IPS-NIHi11 (cell line): ENCODE measurements around the gene RHOXF1.
"Not testable (repeated sequence)": the region's sequence is repeated elsewhere in the genome, so short reads cannot be mapped to it uniquely, and the experiment has no call there.

Experiments
- DNase-seq: peaks from one replicate; pipeline ENCODE4 v3.0.0; 2012; ENCODE audit warnings: mixed read lengths, low spot score

The RHOXF1 gene

GRCh38 chrX:120085553-120086185 is 30.0 kb downstream of the RHOXF1 start:
- DNase-seq, result not testable (repeated sequence)

- DNase-seq, result not testable (repeated sequence)
Measured at GRCh38 chrX:120077590-120077989, 38.1 kb downstream of the RHOXF1 start, which contains the start of gene RHOXF2B. TSS of gene RHOXF2B (minus strand) at chrX:120077690. CDS start at chrX:120077552, 138 bp downstream.

GRCh38 chrX:120066169-120066568 is 49.5 kb downstream of the RHOXF1 start:
- not testable (repeated sequence) for DNase-seq
